Mesenchymal stem cell (in vitro differentiated cells and primary cell): ENCODE measurements around the gene CCSER1.

Experiments used
- DNase-seq: peaks from one replicate; pipeline ENCODE4 v3.0.0-alpha.2; 2013
- H2AFZ ChIP-seq: one replicate; pipeline ENCODE4 v1.6.1; 2013; ENCODE audit warnings: low read depth, mild to moderate bottlenecking, control low read depth, inconsistent platforms, low read length, moderate library complexity
- H2AK5ac ChIP-seq: 2 replicates; pipeline ENCODE4 v1.6.1; 2013; ENCODE audit warnings: low read length, moderate library complexity, mild to moderate bottlenecking, inconsistent platforms; ENCODE audit not compliant: severe bottlenecking
- H2BK120ac ChIP-seq: one replicate; pipeline ENCODE4 v1.6.1; 2013; ENCODE audit warnings: low read depth, mild to moderate bottlenecking, inconsistent platforms, low read length, moderate library complexity
- H2BK12ac ChIP-seq, 2 experiments: one replicate each; pipeline ENCODE4 v1.6.1; 2013; ENCODE audit warnings: inconsistent platforms in 2 of 2, low read length in 2 of 2, mild to moderate bottlenecking in 2 of 2, moderate library complexity in 2 of 2, control low read depth in 1 of 2
- H2BK15ac ChIP-seq: one replicate; pipeline ENCODE4 v1.6.1; 2013; ENCODE audit warnings: mild to moderate bottlenecking, low read depth, inconsistent platforms; ENCODE audit not compliant: poor library complexity, severe bottlenecking
- H2BK5ac ChIP-seq: 2 replicates; pipeline ENCODE4 v1.6.1; 2013; ENCODE audit warnings: low read depth, mild to moderate bottlenecking, low read length, control low read depth, inconsistent platforms; ENCODE audit not compliant: poor library complexity, severe bottlenecking
- H3K14ac ChIP-seq, 2 experiments: one replicate each; pipeline ENCODE4 v1.6.1; 2013; ENCODE audit warnings: inconsistent platforms in 2 of 2, low read length in 2 of 2, control low read depth in 1 of 2, mild to moderate bottlenecking in 1 of 2, moderate library complexity in 1 of 2
- H3K18ac ChIP-seq, 2 experiments: one replicate each; pipeline ENCODE4 v1.6.1; 2013; ENCODE audit warnings: inconsistent platforms in 2 of 2, low read length in 2 of 2, control low read depth in 1 of 2, low read depth in 1 of 2, mild to moderate bottlenecking in 1 of 2
- H3K23ac ChIP-seq, 2 experiments: one replicate each; pipeline ENCODE4 v1.6.1; 2013; ENCODE audit warnings: inconsistent platforms in 2 of 2, low read length in 2 of 2, mild to moderate bottlenecking in 2 of 2, moderate library complexity in 2 of 2, control low read depth in 1 of 2
- H3K27ac ChIP-seq: 2 replicates; pipeline ENCODE4 v1.5.1; 2013; ENCODE audit warnings: mild to moderate bottlenecking, moderate library complexity, low read length, control low read depth, inconsistent platforms; ENCODE audit not compliant: poor library complexity, severe bottlenecking
- H3K27me3 ChIP-seq, 2 experiments: 2 replicates each; pipeline versions ENCODE4 v1.6.1 to v1.7.0; 2013; ENCODE audit warnings: low read length in 2 of 2, mild to moderate bottlenecking in 2 of 2, moderate library complexity in 2 of 2, control low read depth in 1 of 2, inconsistent platforms in 1 of 2; ENCODE audit not compliant: control insufficient read depth in 1 of 2, insufficient read depth in 1 of 2
- H3K36me3 ChIP-seq, 2 experiments: 2 replicates each; pipeline versions ENCODE4 v1.6.1 to v1.7.0; 2013; ENCODE audit warnings: low read length in 2 of 2, control low read depth in 1 of 2, inconsistent platforms in 1 of 2, low read depth in 1 of 2, mild to moderate bottlenecking in 1 of 2; ENCODE audit not compliant: insufficient read depth in 2 of 2, control insufficient read depth in 1 of 2
- H3K4ac ChIP-seq, 2 experiments: one replicate each; pipeline ENCODE4 v1.6.1; 2013; ENCODE audit warnings: inconsistent platforms in 2 of 2, low read length in 2 of 2, mild to moderate bottlenecking in 2 of 2, moderate library complexity in 2 of 2, control low read depth in 1 of 2, low read depth in 1 of 2
- H3K4me1 ChIP-seq: 2 replicates; pipeline ENCODE4 v1.6.1; 2013; ENCODE audit warnings: low read depth, low read length, control low read depth; ENCODE audit not compliant: control insufficient read depth, insufficient read depth
- H3K4me2 ChIP-seq: 2 replicates; pipeline ENCODE4 v1.6.1; 2013; ENCODE audit warnings: low read length, mild to moderate bottlenecking, inconsistent platforms; ENCODE audit not compliant: poor library complexity, severe bottlenecking
- H3K4me3 ChIP-seq, 2 experiments: 2 replicates each; pipeline versions ENCODE4 v1.5.1 to v1.7.0; 2013; ENCODE audit warnings: low read length in 2 of 2, mild to moderate bottlenecking in 2 of 2, control low read depth in 1 of 2, low read depth in 1 of 2; ENCODE audit not compliant: insufficient read depth in 1 of 2
- H3K79me1 ChIP-seq: replicated peaks from 2 replicates; pipeline ENCODE4 v1.6.1; 2013; ENCODE audit warnings: mild to moderate bottlenecking, control low read depth, low read length, inconsistent platforms; ENCODE audit not compliant: poor library complexity, severe bottlenecking
- H3K9ac ChIP-seq: 2 replicates; pipeline ENCODE4 v1.7.0; 2013; ENCODE audit warnings: mild to moderate bottlenecking, low read length, moderate library complexity
- H3K9me3 ChIP-seq: 2 replicates; pipeline ENCODE4 v1.7.0; 2013; ENCODE audit warnings: mild to moderate bottlenecking, low read length; ENCODE audit not compliant: control insufficient read depth
- H4K8ac ChIP-seq: one replicate; pipeline ENCODE4 v1.6.1; 2013; ENCODE audit warnings: inconsistent platforms, mild to moderate bottlenecking, low read length, moderate library complexity
- H4K91ac ChIP-seq: one replicate; pipeline ENCODE4 v1.6.1; 2013; ENCODE audit warnings: mild to moderate bottlenecking, low read length, inconsistent platforms
- WGBS: methylation state at CpG from one replicate; pipeline ENCODE4 v1.1.7; 2013; ENCODE audit warnings: mixed read lengths; 5-methylcytosine and 5-hydroxymethylcytosine counted together

Gene CCSER1

GRCh38 chr4:91070736-91071135 is 943.5 kb downstream of the CCSER1 start:
- Histone ChIP-seq H3K4me3 (no peak overlapping the region), H3K79me1 (no peaks in the 10 kb centered on the region), H3K9ac (no peak overlapping the region), H4K8ac (no peak overlapping the region), H3K27ac (no peak overlapping the region), H2BK5ac (no peak overlapping the region), H3K4ac (no peak overlapping the region), H2BK15ac (no peak overlapping the region), H3K4me1 (no peaks in the 10 kb centered on the region), H3K9me3 (no peaks in the 10 kb centered on the region), H4K91ac (no peak overlapping the region), H3K36me3 (no peaks in the 10 kb centered on the region), H3K14ac (no peak overlapping the region), H3K23ac (no peak overlapping the region), H3K4me2 (no peak overlapping the region), H3K27me3 (no peaks in the 10 kb centered on the region), H2AFZ (no peak overlapping the region), H2BK12ac (no peak overlapping the region), H3K18ac (no peak overlapping the region), H2BK120ac (no peak overlapping the region), H2AK5ac (no peak overlapping the region)
- no CpG with 5 or more reads among the region's 3 CpGs for WGBS
- no peak for DNase-seq

GRCh38 chr4:91076147-91076546 is 949.0 kb downstream of the CCSER1 start:
- peaks cover 3% of the 10 kb centered on the region for H3K9me3 ChIP-seq
- DNase-seq = no peak
- no peaks in the 10 kb centered on the region for H3K4me1 ChIP-seq
- H3K27me3 ChIP-seq = no peaks in the 10 kb centered on the region
- H4K8ac ChIP-seq = no peak overlapping the region
- no peak overlapping the region for H2BK15ac ChIP-seq
- H3K4me2 ChIP-seq = no peak overlapping the region
- H2BK12ac ChIP-seq = no peak overlapping the region
- H3K14ac ChIP-seq = no peak overlapping the region
- H2BK120ac ChIP-seq = no peak overlapping the region
- no peaks in the 10 kb centered on the region for H3K36me3 ChIP-seq
- H3K4me3 ChIP-seq = no peak overlapping the region
- H3K18ac ChIP-seq = no peak overlapping the region
- H3K27ac ChIP-seq = no peak overlapping the region
- no peaks in the 10 kb centered on the region for H3K79me1 ChIP-seq
- H3K23ac ChIP-seq = no peak overlapping the region
- no peak overlapping the region for H3K4ac ChIP-seq
- H4K91ac ChIP-seq = no peak overlapping the region
- no peak overlapping the region for H2AK5ac ChIP-seq
- no peak overlapping the region for H2AFZ ChIP-seq
- H3K9ac ChIP-seq = no peak overlapping the region
- H2BK5ac ChIP-seq = no peak overlapping the region

GRCh38 chr4:91085961-91086360 is 958.8 kb downstream of the CCSER1 start:
- Histone ChIP-seq H3K27ac (no peak overlapping the region), H3K23ac (no peak overlapping the region), H2BK5ac (no peak overlapping the region), H3K14ac (no peak overlapping the region), H3K4ac (no peak overlapping the region), H3K4me2 (no peak overlapping the region), H2BK120ac (no peak overlapping the region), H4K91ac (no peak overlapping the region), H2AK5ac (no peak overlapping the region), H3K18ac (no peak overlapping the region), H3K79me1 (no peaks in the 10 kb centered on the region), H3K27me3 (no peaks in the 10 kb centered on the region), H2AFZ (no peak overlapping the region), H3K9me3 (no peaks in the 10 kb centered on the region), H3K4me1 (no peaks in the 10 kb centered on the region), H3K4me3 (no peak overlapping the region), H2BK12ac (no peak overlapping the region), H3K9ac (no peak overlapping the region), H3K36me3 (no peaks in the 10 kb centered on the region), H2BK15ac (no peak overlapping the region), H4K8ac (no peak overlapping the region)
- 84% methylated on average over 2 of the region's 2 CpGs for WGBS
- DNase-seq = no peak

GRCh38 chr4:91087743-91088142 is 960.5 kb downstream of the CCSER1 start:
- no peak for DNase-seq
- no peaks in the 10 kb centered on the region for H3K27me3 ChIP-seq
- no peak overlapping the region for H3K4me2 ChIP-seq
- H3K18ac ChIP-seq = no peak overlapping the region
- H2AK5ac ChIP-seq = no peak overlapping the region
- no peaks in the 10 kb centered on the region for H3K79me1 ChIP-seq
- H2BK12ac ChIP-seq = no peak overlapping the region
- H3K27ac ChIP-seq = no peak overlapping the region
- H3K14ac ChIP-seq = no peak overlapping the region
- H3K9ac ChIP-seq = no peak overlapping the region
- H2BK5ac ChIP-seq = no peak overlapping the region
- no peaks in the 10 kb centered on the region for H3K4me1 ChIP-seq
- H2AFZ ChIP-seq = no peak overlapping the region
- H3K4me3 ChIP-seq = no peak overlapping the region
- H2BK120ac ChIP-seq = no peak overlapping the region
- no peaks in the 10 kb centered on the region for H3K9me3 ChIP-seq
- no peak overlapping the region for H3K4ac ChIP-seq
- no peak overlapping the region for H4K91ac ChIP-seq
- H4K8ac ChIP-seq = no peak overlapping the region
- H3K23ac ChIP-seq = no peak overlapping the region
- no peak overlapping the region for H2BK15ac ChIP-seq
- no peaks in the 10 kb centered on the region for H3K36me3 ChIP-seq
- WGBS = 53% methylated on average over 1 of the region's 1 CpG
